Inflammatory macrophage (primary cell): Measurements from ENCODE around the gene CYP17A1.

ENCODE experiments used
- DNase-seq, 2 donors: peaks; one replicate each; pipeline ENCODE4 v3.0.0-alpha.2; 2020 to 2022

CYP17A1 gene

DNA sequence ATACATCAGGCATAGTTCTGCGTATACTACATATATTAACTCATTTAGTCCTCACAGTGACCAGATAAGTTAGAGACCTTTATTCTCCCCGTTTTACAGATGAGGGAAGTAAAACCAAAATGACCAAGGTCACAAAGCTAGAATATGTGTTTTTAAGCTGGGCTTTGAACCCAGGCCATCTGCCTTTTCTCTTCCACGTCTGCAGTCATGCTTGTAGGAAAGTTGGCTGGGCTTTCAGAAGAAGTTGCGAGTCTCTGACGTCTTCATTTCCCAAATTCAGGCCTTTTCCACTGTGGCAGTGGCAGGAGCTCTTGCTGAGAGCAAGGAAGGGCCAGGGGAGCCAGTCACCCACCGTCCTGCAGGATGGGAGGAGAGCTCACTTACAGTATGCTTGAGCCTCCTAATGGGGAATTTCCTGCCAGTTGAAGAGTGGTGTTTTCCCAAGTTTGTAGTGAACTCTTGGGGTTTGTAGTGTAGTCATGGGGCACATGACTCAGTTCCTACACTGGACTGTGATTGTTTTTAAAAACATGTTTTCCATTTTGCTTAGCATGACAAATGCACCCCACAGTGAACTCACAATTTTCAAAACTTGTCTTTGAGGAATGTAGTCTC is 34.2 kb downstream of the CYP17A1 start:
- DNase-seq, result peak; percentile 69 to 83

DNA sequence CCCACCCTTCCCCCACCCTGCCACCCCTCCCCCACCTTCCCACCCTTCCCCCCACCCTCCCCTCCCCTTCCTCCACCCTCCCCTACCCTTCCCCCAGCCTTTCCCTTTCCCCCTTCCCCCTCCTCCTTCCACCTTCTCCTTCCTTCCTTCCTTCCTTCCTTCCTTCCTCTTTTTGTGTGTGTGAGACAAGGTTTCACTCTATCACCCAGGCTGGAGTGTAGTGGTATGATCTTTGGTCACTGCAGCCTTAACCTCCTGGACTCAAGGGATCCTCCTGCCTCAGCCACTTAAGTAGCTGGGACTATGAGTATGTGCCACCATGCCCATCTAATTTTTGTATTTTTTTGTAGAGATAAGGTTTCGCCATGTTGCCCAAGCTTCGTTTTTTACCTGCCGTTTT is 35.2 kb downstream of the CYP17A1 start:
- DNase-seq, result peak; percentile 30 to 45

DNA sequence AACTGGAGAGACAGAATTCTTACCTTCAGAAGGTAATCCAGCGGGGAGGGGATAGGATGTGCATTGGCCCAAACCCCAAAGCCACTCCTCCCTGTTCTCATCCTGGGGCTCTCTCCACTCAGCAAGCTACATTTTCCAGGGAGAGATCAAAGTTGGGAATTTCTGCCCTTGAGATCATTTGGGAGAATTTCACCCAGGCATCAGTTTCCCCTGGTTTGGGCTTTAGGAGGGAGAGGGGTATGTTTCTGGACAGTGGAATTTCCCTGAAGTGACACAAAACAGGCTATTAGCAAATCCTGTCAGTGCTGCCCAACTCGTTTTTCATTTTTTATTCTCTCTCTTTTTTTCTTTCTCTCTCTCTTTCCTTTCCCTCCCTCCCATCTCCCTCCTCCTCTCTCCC is 35.7 kb downstream of the CYP17A1 start:
- no peak for DNase-seq

GRCh38 chr10:102800611-102801335 is 36.4 kb downstream of the CYP17A1 start:
- no peak for DNase-seq

DNA sequence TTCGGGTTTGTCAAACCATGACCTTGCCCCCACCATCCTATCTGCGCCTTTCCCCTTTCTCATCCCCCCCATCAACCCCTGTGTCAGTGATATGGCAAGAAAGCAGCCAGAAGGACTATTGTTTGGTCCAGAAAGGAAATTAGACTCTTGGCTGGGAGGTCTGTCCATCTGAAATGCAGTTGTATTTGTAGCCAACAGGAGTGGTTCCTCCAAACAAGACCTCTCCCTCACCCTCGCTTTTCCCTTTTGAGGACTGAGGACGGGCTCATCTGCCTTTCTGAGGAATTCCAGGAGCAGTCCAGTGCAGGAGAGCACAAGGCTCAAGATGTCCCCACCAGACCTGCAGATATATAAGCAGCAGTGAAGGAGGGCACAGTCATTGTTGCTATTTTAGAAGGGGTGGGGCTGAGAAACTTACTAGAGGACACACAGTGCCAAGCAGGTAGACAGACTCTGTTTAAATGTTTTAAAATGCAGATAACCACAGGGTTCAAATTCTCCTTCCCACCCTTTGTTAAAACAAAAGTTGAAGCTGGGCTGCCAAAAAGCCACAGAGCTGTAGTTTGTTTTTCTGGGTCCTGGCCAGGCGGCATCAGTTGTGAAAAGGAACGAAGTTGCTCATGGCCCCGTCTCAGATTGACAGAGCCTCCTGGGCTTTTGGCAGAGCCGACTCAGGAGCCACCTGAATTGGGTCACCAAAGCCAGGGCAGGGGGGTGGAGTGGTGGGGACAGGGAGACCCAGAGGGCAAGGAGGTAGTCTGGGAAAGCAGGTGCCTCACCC is 37.3 kb downstream of the CYP17A1 start:
- no peak for DNase-seq

- DNase-seq, result peak; percentile 81 to 82
Observed at GRCh38 chr10:102796407-102797176, 40.6 kb downstream of the CYP17A1 start.

DNA sequence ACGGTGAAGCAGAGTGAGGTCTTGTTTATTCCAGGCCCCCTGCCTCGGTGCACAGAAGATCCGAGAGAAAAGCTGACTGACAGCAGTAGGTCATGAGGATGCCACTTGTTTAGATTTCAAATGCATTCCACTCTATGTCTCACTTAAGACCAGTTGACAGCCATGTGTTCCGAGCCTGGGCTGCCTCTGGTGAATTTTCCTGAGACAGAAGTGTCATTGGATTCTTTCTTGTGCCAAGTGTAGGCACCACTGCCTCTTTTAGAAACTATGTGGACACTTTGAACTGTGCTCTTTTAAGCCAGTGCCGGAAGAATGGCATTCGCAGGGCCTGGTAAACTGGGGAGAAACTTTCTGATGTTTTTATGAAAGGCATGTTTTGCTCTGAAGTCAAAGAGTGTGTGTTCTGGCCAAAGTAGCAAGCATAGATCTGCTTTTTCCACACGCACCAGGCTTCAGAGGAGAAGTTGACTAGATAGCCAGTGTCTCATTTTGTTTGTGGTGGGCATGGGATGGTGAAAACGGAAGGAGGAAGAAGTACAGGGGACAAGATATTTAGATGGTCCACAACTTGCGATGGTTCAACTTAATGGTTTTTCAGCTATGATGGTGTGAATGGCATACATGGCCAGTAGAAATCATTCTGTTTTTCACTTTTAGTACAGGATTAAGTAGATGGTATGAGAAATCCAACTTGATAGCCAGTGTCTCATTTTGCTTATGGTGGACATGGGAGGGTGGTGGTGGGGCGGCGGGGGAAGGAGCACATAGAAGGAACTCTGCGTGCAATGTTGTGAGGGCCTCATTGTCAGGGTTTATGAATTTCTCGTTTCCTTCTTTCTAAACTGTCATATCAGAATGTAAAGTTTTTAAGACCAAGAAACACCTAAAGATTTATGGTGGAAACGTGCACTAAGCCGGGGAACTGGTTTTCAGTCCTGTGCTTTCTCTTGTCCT is 41.5 kb downstream of the CYP17A1 start:
- DNase-seq, result peak; percentile 29 to 38

GRCh38 chr10:102791754-102792395 is 45.3 kb downstream of the CYP17A1 start:
- no peak for DNase-seq

GRCh38 chr10:102785818-102786217 is 51.4 kb downstream of the CYP17A1 start:
- DNase-seq, result peak; percentile 84 to 89

- peak; percentile 31 to 48 for DNase-seq
Observed at GRCh38 chr10:102783568-102783967, 53.6 kb downstream of the CYP17A1 start.

DNA sequence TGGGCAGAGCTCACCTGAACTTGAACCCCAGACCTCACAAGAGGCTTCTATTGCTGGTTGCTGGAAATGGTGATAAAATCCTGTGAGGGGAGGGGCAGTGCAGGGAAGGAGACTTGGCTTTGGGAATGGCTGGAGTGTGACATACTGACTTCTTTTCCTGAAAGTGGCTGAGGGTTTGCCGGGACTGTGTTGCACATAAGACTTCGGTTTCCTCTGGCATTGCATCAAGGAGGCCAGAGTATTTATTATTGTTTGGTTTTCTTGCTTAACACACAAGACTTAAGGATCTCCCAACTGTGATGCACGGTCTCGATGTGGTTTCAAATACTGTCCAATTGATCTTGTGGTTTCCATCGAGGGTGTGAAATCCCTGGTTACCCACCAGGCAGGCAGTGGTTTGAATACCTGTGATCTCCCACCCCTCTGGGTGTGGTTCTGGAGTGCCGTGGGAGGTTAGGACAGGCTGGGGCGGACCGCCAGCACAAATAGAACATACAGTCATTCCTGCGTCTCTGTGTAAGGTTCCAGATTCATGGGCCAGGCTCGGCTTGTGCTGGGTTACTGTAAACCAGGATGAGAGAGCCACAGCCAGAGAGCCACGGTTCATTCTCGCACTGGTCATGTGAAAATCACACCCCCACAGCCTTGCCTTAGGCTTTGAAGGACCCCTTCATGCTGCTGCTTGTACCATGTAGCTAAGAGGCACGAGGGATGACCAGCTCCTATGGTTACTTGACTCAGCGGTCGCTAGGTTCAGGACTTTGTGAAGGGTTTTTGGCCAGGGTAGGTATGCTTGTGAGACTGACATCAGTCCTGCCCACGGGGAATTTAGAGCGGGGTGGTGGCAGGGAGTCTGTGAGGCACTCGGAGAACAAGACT is 54.3 kb downstream of the CYP17A1 start:
- peak in 1 of 2 donors; percentile 10 for DNase-seq

DNA sequence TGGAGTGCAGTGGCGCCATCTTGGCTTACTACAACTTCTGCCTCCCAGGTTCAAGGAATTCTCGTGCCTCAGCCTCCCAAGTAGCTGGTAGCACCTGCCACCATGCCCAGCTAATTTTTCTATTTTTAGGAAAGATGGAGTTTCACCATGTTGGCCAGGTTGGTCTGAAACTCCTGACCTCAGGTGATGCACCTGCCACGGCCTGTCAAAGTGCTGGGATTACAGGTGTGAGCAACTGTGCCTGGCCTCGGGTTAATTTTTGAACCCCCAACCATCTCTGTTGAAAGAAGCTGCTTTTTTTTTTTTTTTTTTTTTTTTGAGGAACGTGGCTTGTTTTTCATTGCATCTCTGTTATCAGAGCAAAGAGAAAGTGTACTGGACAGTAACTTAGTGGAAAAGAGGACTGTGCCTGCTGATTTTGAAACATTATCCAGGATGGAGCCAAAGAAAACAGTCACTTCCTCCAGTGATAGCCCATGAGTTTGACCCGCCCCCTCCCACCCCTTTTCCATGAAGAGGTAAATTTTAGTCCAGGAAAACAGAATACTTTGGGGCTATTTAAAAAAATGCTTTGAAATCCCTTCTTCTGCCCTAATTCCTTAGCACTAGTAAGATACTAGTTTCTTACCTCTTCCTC is 55.2 kb downstream of the CYP17A1 start:
- DNase-seq, result no peak

DNA sequence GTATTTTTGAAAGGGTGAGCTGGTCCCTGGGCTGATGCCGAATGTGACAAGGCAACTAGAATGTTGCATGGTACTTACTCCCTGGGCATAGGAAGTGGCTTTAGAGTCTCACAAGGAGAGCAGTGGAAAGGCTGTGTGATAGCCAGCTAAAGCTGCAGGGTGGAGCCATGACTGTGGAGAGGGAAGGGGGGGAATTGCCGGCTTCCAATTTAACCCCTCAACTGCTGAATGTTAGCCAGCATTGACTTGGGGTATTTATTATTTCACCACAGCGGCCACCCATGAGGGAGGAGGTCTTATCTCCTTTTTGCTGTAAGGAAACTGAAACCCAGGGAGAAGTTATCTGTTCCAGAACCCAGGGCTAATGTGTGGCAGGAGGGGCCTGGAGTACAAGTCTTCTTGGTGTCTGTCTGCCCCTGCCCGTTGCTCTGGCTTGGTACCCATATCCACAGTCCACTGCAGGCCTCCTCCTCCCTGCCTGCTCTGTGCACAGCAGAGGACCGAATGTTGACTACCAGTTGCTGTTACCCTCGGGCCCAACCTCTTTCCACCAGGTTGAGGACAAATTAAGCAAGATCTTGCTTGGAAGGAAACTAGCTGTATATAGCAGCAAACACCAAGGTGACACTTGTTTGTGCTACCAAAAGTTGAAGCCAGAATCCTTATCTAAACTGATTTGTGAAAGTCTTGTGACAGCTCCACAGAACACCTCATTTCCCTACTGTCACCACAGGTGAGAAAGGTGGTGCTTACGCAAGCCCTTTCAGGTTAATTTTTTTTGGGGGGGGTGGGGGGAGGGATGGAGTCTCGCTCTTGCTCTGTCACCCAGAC is 55.9 kb downstream of the CYP17A1 start:
- no peak for DNase-seq
